T-helper 2 cell treated with Interferon-gamma antibody and Interleukin-4, amounts not matched to agents 5 μg/mL and 100 μg/mL, for 36 hours (primary cell): ENCODE measurements around the gene STAT4.

Experiments
- DNase-seq: peaks from one replicate; pipeline ENCODE4 v3.0.0; 2021; ENCODE audit warnings: low spot score
- H3K27ac Mint-ChIP-seq: one replicate; pipeline ENCODE4 v1.8.0; 2021; ENCODE audit warnings: mild to moderate bottlenecking, mixed read lengths
- H3K27me3 Mint-ChIP-seq: one replicate; pipeline ENCODE4 v1.8.0; 2021; ENCODE audit warnings: low read depth, mixed read lengths
- H3K36me3 Mint-ChIP-seq: one replicate; pipeline ENCODE4 v1.8.0; 2021; ENCODE audit warnings: low read depth, mixed read lengths
- H3K4me1 Mint-ChIP-seq: one replicate; pipeline ENCODE4 v1.8.0; 2021; ENCODE audit warnings: low read depth, mixed read lengths
- H3K4me3 Mint-ChIP-seq: one replicate; pipeline ENCODE4 v1.8.0; 2022; ENCODE audit warnings: mild to moderate bottlenecking, moderate library complexity, mixed read lengths
- H3K9me3 Mint-ChIP-seq: one replicate; pipeline ENCODE4 v1.8.0; 2021; ENCODE audit warnings: mixed read lengths

The STAT4 gene

DNA sequence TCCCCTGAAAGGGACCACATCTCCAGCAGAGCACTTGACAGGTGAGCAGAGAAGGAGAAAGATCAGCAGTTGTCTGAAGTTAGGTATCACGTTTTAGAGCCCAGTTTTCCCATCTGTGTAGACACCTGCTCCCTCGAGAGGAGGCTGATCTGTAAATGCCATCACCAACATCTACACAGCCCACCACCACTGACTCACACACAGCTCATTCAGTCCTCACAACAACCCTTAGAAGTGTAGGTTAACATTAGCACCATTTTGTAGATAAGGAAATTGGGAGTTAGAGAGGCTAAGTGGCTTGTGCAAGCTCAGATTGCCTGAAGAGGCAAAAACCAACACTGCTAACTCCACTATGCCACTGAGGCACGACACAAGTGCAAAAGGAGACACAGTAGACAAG lies 99.6 kb downstream of the STAT4 start:
- Mint-ChIP-seq H3K9me3 (no peaks in the 10 kb centered on the region), H3K27me3 (no peaks in the 10 kb centered on the region), H3K36me3 (peaks cover 36% of the 10 kb centered on the region), H3K27ac (no peak overlapping the region), H3K4me1 (peaks cover 18% of the 10 kb centered on the region), H3K4me3 (no peak overlapping the region)
- DNase-seq = no peak

GRCh38 chr2:191050640-191050987 lies 100.2 kb downstream of the STAT4 start:
- Mint-ChIP-seq H3K4me1 (peaks cover 12% of the 10 kb centered on the region), H3K36me3 (peaks cover 37% of the 10 kb centered on the region), H3K9me3 (no peaks in the 10 kb centered on the region), H3K4me3 (no peak overlapping the region), H3K27ac (peak overlapping the region; percentile 53), H3K27me3 (no peaks in the 10 kb centered on the region)
- no peak for DNase-seq

- H3K9me3 Mint-ChIP-seq = no peaks in the 10 kb centered on the region
- peaks cover 12% of the 10 kb centered on the region for H3K4me1 Mint-ChIP-seq
- H3K4me3 Mint-ChIP-seq = no peak overlapping the region
- peaks cover 43% of the 10 kb centered on the region for H3K36me3 Mint-ChIP-seq
- H3K27me3 Mint-ChIP-seq = no peaks in the 10 kb centered on the region
- DNase-seq = no peak
- H3K27ac Mint-ChIP-seq = no peak overlapping the region
Observed at GRCh38 chr2:191049728-191050639, 100.8 kb downstream of the STAT4 start.

DNA sequence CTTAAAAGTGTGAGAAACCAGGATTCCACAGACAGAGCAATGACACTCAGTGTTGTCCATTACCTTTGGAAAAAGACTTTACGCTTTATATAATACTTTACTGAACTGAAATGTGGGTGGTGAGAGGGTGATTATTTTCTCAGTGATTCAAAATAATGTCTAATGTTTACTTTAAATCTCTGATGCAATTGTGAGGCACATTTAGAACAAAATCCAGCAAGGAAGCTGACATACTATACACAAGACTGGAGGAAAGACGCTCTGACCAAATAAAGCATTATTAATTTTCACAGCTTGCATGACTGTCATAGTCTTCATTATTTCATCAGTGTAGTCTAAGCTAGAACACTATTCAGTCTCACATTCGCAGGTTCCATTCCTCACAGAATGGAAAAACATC lies 102.7 kb downstream of the STAT4 start:
- DNase-seq = no peak
- Mint-ChIP-seq H3K36me3 (peaks cover 48% of the 10 kb centered on the region), H3K9me3 (peaks cover 8% of the 10 kb centered on the region)

GRCh38 chr2:191045141-191045540 lies 105.7 kb downstream of the STAT4 start:
- Mint-ChIP-seq H3K27ac (no peak overlapping the region), H3K4me3 (no peak overlapping the region), H3K9me3 (peaks cover 8% of the 10 kb centered on the region), H3K4me1 (peaks cover 10% of the 10 kb centered on the region), H3K27me3 (no peaks in the 10 kb centered on the region), H3K36me3 (peaks cover 60% of the 10 kb centered on the region)
- no peak for DNase-seq

More for the DNA sequence above, 102.7 kb downstream of the STAT4 start:
- Mint-ChIP-seq H3K27ac (no peak overlapping the region), H3K4me3 (no peak overlapping the region), H3K4me1 (peaks cover 1% of the 10 kb centered on the region), H3K27me3 (no peaks in the 10 kb centered on the region)

- Mint-ChIP-seq H3K27me3 (no peaks in the 10 kb centered on the region), H3K27ac (no peak overlapping the region), H3K9me3 (peaks cover 8% of the 10 kb centered on the region), H3K4me1 (peaks cover 26% of the 10 kb centered on the region), H3K4me3 (no peak overlapping the region), H3K36me3 (peaks cover 74% of the 10 kb centered on the region)
- no peak for DNase-seq
Observed at GRCh38 chr2:191043438-191043837, 107.4 kb downstream of the STAT4 start.

DNA sequence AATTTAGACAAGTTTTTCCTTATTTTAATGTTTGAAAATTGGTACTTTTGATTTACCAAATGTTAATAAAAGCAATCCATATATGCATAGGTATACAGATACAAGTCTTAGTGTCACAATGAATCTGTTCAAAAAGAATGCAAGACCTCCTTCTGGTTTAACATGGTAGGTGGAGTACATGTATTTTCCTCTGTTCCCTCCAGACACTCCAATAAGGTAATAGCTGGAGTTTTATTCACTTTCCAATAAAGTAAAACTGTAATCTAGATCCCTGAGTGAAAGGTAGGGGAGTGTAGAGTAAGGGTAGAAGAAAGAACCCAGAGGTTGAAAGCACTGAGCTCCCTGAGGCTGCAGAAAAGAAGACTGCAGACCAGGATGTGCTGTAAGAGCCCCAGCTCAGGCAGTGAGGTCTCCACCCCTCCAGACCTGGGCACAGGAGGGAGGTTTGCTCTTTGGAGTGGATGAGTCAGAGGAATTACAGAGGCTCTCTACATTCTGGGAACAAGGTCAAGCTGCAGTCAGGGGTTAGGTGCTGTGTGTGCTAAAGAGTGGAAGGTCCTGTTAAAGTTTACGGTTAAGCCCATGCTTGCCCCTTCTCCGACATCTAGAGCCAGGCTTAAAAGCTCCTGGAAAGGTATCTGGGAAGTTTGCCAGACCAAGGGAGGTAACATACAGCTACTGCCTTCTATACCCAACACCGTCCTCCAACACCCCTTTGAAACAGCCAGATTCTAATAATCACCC lies 109.2 kb downstream of the STAT4 start:
- H3K27me3 Mint-ChIP-seq = no peaks in the 10 kb centered on the region
- peaks cover 37% of the 10 kb centered on the region for H3K4me1 Mint-ChIP-seq
- H3K36me3 Mint-ChIP-seq = peaks cover 78% of the 10 kb centered on the region
- H3K4me3 Mint-ChIP-seq = no peak overlapping the region
- H3K9me3 Mint-ChIP-seq = peaks cover 8% of the 10 kb centered on the region
- H3K27ac Mint-ChIP-seq = no peak overlapping the region
- no peak for DNase-seq

DNA sequence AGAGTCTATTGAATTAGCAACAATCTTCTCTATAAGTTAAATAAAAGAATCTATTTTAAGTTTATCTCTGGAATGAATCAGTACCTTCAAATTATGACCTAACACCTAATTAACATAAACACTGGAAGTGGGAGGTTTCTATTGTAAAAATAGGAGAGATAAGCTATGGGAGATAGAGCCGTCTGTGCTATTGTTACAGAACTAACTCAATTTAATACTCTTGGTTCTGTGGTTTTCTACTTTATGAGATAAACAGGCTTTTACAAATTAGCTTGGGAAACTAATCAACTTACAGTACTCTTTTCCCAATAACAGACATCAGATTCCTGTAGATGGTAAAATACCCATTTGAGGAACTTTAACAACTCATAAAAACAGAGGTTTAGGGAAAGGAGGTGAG lies 111.2 kb downstream of the STAT4 start:
- H3K27me3 Mint-ChIP-seq = no peaks in the 10 kb centered on the region
- H3K27ac Mint-ChIP-seq = no peak overlapping the region
- no peak overlapping the region for H3K4me3 Mint-ChIP-seq
- peaks cover 37% of the 10 kb centered on the region for H3K4me1 Mint-ChIP-seq
- H3K36me3 Mint-ChIP-seq = peaks cover 71% of the 10 kb centered on the region
- peaks cover 7% of the 10 kb centered on the region for H3K9me3 Mint-ChIP-seq
- no peak for DNase-seq

DNA sequence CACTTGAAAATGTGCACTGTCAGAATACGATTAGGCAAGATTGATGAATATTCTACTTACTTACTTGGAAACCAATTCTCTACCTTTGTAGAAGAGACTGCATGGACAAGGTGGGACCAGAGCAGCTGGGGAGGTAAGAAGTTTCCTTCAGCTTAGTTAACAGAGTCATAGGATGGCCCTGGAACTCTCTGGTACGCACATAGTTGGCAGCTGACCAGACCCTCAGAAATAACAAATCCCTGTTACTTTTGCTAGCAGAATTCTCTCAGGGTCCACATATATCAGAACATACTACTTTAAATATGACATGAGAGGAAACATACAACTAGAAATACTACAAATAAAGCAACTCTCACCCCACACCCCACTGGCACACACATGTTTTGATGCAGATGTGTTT lies 112.1 kb downstream of the STAT4 start:
- Mint-ChIP-seq H3K4me1 (peaks cover 37% of the 10 kb centered on the region), H3K4me3 (peak overlapping the region; percentile 63), H3K27me3 (no peaks in the 10 kb centered on the region), H3K36me3 (peaks cover 66% of the 10 kb centered on the region), H3K9me3 (no peaks in the 10 kb centered on the region), H3K27ac (peak overlapping the region; percentile 75)
- DNase-seq = no peak

- DNase-seq = no peak
- Mint-ChIP-seq H3K9me3 (no peaks in the 10 kb centered on the region), H3K27ac (peak overlapping the region; percentile 75), H3K4me1 (peaks cover 39% of the 10 kb centered on the region), H3K36me3 (peaks cover 67% of the 10 kb centered on the region), H3K27me3 (no peaks in the 10 kb centered on the region), H3K4me3 (peak overlapping the region; percentile 63)
Observed at GRCh38 chr2:191038241-191038725, 112.5 kb downstream of the STAT4 start.

DNA sequence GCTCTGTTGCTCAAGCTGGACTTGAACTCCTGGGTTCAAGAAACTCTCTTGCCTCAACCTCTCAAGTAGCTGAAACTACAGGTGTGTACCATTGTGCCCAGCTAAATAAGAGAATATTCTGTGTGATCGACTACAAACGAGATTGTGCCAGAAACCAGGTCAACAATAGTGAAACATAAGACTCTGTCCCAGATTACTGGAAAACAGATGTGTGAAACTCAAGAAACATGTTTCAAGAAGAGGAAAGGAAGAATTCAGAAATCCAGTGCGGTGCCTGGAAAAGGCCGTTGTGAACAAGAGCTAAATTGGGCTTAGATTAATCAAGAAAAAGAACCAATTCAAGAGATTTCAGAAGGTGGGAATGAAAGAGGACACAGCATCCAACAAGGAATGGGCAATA lies 113.4 kb downstream of the STAT4 start:
- DNase-seq = no peak
- no peaks in the 10 kb centered on the region for H3K27me3 Mint-ChIP-seq
- H3K27ac Mint-ChIP-seq = peak overlapping the region; percentile 27
- H3K36me3 Mint-ChIP-seq = peaks cover 72% of the 10 kb centered on the region
- no peaks in the 10 kb centered on the region for H3K9me3 Mint-ChIP-seq
- H3K4me1 Mint-ChIP-seq = peaks cover 40% of the 10 kb centered on the region
- H3K4me3 Mint-ChIP-seq = no peak overlapping the region

DNA sequence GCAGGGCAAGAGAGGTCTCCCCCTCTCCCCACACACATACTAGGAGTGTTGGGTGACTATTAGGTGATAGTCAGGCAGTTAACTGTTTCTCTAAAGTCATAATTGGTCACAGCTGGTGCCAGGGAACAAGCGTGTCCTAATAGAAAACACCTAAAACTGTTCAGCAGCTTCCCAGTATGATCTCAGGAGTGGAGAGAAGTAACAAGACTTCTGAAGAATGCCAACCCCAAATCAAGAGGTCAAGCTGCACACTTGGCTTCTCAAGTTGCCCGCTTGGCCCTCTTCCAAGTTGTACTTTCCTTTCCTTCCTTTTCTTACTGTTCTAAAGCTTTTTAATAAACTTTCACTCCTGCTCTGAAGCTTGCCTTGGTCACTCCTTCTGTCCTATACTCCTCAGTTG lies 114.4 kb downstream of the STAT4 start:
- Mint-ChIP-seq H3K27ac (peak overlapping the region; percentile 24), H3K27me3 (no peaks in the 10 kb centered on the region), H3K9me3 (no peaks in the 10 kb centered on the region), H3K4me3 (no peak overlapping the region), H3K36me3 (peaks cover 73% of the 10 kb centered on the region), H3K4me1 (peaks cover 34% of the 10 kb centered on the region)
- DNase-seq = no peak

GRCh38 chr2:191032588-191033429 lies 118.0 kb downstream of the STAT4 start:
- H3K4me3 Mint-ChIP-seq = no peak overlapping the region
- H3K27ac Mint-ChIP-seq = peak overlapping the region; percentile 28
- H3K27me3 Mint-ChIP-seq = no peaks in the 10 kb centered on the region
- no peak for DNase-seq
- H3K4me1 Mint-ChIP-seq = peaks cover 40% of the 10 kb centered on the region
- H3K36me3 Mint-ChIP-seq = peaks cover 71% of the 10 kb centered on the region
- no peaks in the 10 kb centered on the region for H3K9me3 Mint-ChIP-seq
